ENCODE data around the gene ZNF524.

The ZNF524 gene

GRCh38 chr19:55643887-55644176, 43.7 kb downstream of the ZNF524 start:
- no peak for DNase-seq

DNA sequence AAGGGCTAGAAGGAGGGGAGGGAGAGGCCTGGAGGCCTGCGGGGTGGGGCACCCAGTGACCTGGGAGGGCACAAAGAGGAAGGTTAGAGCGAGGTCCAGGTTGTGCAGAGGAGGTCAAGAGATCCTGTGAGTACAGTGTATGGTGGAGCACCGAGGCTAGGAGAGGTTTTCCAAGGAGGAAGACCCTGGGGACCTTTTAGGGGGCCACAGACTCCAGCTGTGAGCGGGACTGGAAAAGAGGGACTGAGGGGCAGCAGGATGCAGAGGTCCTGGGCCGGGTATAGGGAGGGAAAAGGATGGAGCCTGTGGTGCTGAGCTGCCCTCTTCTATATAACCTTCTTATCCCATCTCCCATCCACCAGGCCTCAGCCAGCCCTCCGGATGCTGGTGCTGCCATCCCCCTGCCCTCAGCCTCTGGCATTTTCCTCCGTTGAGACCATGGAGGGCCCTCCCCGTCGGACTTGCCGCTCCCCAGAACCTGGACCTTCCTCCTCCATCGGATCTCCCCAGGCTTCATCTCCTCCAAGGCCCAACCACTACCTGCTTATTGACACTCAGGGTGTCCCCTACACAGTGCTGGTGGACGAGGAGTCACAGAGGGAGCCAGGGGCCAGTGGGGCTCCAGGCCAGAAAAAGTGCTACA, 44.2 kb downstream of the ZNF524 start:
- DNase-seq: no peak

- DNase-seq: no peak
Measured at GRCh38 chr19:55644842-55645511, 44.9 kb downstream of the ZNF524 start.

DNA sequence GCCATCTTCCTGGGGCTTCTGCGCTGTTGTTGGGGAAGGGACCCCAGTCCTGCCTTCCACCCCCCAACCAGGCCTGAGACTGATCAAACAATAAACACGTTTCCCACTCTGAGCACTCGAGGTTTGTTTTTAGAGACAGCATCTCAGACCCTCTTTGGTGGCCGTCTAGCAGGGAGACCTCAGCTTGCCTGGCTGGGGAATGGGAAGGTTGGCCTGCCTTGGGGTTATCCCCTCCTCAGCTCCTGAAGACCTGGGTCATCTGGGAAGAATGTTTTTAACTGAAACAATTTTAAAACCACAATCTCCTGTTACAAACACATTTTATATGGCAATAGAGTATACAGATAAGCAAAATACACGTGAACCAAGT, 45.4 kb downstream of the ZNF524 start:
- DNase-seq: no peak

- no peak for DNase-seq
Measured at GRCh38 chr19:55646889-55647731, 47.0 kb downstream of the ZNF524 start.

DNA sequence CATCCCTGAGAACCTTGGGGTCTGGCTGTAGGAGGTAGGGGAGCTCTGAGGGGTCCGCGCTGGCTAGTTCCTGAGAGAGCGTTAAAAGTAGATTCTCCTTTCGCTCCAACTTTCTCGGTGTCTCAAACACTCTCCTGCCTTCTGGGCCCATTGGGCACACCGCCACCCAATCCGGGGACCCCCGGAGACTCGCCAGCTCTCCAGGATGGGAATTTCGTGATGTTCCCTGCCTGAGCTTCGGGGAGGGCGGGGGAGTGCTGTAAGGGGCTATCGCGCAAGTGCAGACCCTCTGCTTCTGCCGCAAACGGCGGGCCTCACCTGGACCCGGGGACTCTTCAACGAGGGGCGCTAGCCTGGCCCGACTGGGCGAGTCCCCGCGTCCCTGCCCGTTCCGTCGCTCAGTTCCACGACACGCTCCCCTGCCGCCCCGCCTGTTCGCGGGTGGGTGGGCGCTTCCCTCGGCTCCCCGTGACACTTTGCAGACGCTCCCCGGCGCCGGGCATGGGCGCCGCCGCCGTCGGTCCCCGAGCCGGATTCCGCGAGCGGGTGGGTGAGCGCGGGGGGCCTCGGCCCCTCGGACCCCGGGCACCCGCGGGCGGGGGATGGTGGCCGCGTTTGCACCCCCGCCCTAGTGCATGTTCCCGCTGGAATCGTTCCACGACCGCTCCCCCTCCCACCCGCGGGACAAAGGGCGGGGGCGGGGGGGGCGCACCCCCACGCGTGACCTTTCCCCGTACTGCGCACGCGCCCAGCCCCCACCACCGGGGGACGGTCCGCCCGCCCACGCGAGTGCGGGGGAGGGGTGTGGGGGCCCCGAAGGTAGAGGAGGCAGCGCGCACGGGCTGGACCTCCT, 47.9 kb downstream of the ZNF524 start, which contains the start of gene CCDC106:
TSS of gene CCDC106 (plus strand) at position 481 of the 853 bp plus-strand sequence. CDS start 835 bp downstream, outside the sequence.
- peak; percentile 87 for DNase-seq

DNA sequence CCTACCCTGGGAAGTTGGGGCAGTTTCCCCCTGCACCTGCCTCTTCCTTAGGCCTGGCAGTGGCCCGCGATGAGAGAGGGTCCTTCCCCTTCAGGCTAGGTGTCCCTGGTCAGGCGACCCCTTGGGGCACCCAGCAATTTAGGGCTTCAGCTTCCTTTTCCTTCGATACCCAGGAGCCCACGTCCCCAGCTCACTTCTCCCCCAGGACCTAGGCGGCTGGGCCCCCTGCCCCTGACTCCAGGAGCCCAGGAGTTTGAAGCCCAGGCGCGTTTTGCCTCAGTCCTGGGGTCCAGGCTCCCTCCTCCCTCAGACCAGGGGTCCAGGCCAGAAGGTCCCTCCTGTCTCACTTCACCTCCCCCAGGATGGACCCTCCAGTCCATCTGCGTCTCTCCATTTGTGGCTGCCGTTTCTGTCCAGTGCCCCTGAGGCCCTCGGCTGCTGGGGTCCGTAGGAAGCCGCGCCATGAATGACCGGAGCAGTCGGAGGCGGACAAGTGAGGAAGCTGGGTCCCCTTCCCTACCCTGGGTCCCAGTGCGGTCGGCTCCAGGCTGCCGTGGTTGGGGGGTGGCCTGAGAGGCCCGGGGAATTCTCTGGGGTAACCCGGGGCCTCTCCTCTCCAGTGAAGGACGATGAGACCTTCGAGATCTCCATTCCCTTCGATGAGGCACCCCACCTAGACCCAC, 48.6 kb downstream of the ZNF524 start:
- no peak for DNase-seq

GRCh38 chr19:55649268-55650125, 49.4 kb downstream of the ZNF524 start:
- DNase-seq: no peak

GRCh38 chr19:55650126-55650557, 50.1 kb downstream of the ZNF524 start:
- DNase-seq: no peak

DNA sequence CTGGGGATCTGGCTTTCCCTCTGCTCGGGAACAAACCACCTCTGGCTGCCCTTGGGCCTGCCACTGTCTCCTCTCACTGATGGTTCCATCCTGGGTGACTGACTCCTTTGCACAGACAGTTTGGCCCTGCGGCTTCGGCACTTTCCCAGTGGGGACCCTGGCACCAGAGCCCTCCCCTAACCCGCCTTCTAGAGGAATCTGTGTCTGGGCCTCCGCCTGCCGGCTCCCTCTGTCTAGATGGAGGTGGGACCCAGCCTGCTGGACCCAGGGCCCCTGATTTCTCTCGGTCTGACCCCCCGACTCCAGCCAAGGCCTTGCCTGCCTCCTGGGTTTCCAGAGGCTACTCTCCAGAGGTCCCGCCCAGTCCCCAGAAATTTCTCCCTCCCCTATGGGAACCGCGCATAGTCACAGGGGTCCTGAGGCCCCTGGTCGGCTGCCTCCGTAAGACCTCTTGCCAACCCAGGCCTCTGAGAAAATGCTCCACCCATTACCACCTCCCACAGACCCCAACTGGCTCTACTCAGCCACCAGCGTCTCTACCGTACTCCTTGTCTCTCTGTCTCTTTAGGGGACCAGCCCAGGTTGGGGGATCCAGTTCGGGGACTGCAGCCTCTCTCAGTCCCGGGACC, 50.6 kb downstream of the ZNF524 start:
- DNase-seq: no peak

GRCh38 chr19:55651236-55651635, 51.1 kb downstream of the ZNF524 start:
- no peak for DNase-seq

- no peak for DNase-seq
Measured at GRCh38 chr19:55652311-55653128, 52.4 kb downstream of the ZNF524 start.

Measured in NCI-H526 treated with DMSO at 0.1 percent for 48 hours (cell line).